ENCODE results near the gene SLC39A12. TPM values are rescaled to one million over a fixed set of nuclear protein-coding genes. Genes with fewer than 3 reads are reported as not detected.

SLC39A12 gene
- total and polyA plus RNA-seq, 2 of the 8 experiments (the other 6 are each of a cell fraction or from before 2014, with no cell fraction given), result not detected

DNA sequence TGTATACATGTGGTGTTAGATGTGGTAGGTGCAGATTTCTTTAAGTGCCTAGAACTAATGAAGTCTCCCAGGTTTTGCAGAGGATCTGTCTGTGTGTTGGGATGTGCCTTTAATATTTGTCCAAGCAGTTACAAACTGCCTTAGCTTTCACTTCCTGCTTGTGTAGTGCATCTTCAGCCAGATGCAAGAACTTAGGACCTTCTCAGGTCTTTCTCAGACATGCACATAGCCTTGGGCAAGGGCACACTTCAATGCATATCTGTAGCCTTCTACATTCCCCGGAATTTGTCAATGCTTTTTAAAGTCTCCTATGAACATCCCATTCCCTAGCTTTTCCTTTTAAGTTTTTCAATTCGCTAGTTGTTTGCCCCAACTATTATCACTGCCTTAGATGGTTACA, 47.2 kb upstream of the SLC39A12 start (continued):
- no peak for TF ChIP-seq HDAC2 (IDR thresholded peaks at IDR 0.05; ENCODE audit: borderline replicate concordance in 1 of 2, low read depth in 2 of 2, low read length in 2 of 2)
